Measurements from ENCODE around the gene KDM4D.
A peak's percentile ranks its signal among the peaks of the same experiment; 100 is the strongest.
"Not testable (repeated sequence)": the region's sequence is repeated elsewhere in the genome, so short reads cannot be mapped to it uniquely, and the experiment has no call there.

The KDM4D gene

GRCh38 chr11:94958121-94958696 is 15.3 kb upstream of the KDM4D start:
- DNase-seq (ENCODE audit: low read depth in 2 of 2): no peak

GRCh38 chr11:94959179-94959578 is 14.3 kb upstream of the KDM4D start:
- no peak for DNase-seq (ENCODE audit: low read depth in 2 of 2)

- DNase-seq (ENCODE audit: low read depth in 2 of 2): no peak
Observed at GRCh38 chr11:94960488-94960887, 13.0 kb upstream of the KDM4D start.

- no peak for DNase-seq (ENCODE audit: low read depth in 2 of 2)
Observed at GRCh38 chr11:94961255-94961654, 12.3 kb upstream of the KDM4D start.

GRCh38 chr11:94964934-94965333 is 8.6 kb upstream of the KDM4D start:
- no peak for DNase-seq (ENCODE audit: low read depth in 2 of 2)

GRCh38 chr11:94968334-94968958 is 5.1 kb upstream of the KDM4D start:
- peak in 1 of 2 experiments; percentile 30 for DNase-seq (ENCODE audit: low read depth in 2 of 2)

GRCh38 chr11:94972700-94973098 is 810 bp upstream of the KDM4D start:
- no peak for DNase-seq (ENCODE audit: low read depth in 2 of 2)

GRCh38 chr11:94974178-94974577 is 669 bp downstream of the KDM4D start:
- no peak for DNase-seq (ENCODE audit: low read depth in 2 of 2)

GRCh38 chr11:94975599-94975998 is 2.1 kb downstream of the KDM4D start:
- DNase-seq (ENCODE audit: low read depth in 2 of 2): no peak

DNA sequence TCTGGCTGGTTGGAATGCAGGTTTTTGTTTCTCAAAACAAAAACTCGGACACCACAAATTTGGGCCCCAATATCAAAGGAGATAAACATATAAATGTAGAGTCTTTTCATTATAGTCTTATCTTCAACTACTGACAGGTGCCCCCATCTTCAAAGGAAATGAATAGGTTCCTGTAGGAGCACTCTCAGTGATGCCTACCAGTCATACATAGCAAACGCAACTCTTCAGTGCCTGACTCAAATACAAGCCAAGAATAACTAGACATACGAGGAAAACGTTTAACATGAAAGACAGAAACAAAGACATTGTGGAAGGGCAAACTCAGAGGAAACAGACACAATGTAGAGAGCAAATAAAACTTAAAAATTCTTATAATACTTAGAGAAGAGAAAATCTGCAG is 13.9 kb downstream of the KDM4D start:
- DNase-seq (ENCODE audit: low read depth in 2 of 2): no peak

DNA sequence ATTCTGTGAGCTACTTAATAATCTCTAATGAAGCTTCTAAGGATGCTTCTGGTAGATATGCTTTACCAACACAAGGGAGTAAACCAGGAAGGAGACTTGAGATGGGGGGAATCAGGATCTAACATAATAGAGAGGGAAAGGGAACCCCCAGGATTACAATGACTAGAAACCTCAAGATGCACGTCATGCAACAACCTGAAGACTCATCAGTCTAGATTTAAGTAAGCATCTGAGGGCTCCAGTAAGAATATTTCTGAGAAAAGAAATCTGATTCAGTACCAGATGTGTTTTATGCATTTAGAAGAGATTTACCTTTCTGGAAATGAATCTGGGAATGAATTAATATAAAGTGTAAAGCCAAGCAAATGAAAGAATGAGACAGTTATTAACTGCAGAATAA is 15.2 kb downstream of the KDM4D start:
- DNase-seq (ENCODE audit: low read depth in 2 of 2): no peak

GRCh38 chr11:94993400-94993943 is 20.0 kb downstream of the KDM4D start:
- no peak for DNase-seq (ENCODE audit: low read depth in 2 of 2)

GRCh38 chr11:94997437-94997836 is 23.9 kb downstream of the KDM4D start:
- DNase-seq (ENCODE audit: low read depth in 2 of 2): no peak

- no peak for DNase-seq (ENCODE audit: low read depth in 2 of 2)
Observed at GRCh38 chr11:94998285-94998684, 24.8 kb downstream of the KDM4D start.

DNA sequence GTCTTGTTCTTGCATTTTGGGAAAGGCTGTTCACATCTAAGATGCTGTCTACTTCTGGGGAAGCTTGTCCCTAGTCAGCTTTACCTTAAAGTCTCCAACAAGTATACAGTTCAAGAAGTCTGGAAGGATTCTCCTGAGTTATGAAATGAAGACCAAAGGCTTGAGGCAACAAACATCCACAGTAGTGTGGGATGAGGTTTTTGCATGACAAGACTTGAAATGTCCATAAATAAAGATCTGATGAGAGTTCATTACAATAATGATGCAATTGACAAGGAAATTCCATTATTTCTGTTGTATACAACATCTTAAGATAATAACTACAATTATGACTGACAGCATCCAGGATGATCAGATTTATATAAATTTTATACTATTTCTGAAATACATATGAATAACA is 30.2 kb downstream of the KDM4D start:
- no peak for DNase-seq (ENCODE audit: low read depth in 2 of 2)

GRCh38 chr11:95005642-95006041 is 32.1 kb downstream of the KDM4D start:
- DNase-seq (ENCODE audit: low read depth in 2 of 2): no peak

GRCh38 chr11:95011376-95011775 is 37.9 kb downstream of the KDM4D start:
- no peak for DNase-seq (ENCODE audit: low read depth in 2 of 2)

DNA sequence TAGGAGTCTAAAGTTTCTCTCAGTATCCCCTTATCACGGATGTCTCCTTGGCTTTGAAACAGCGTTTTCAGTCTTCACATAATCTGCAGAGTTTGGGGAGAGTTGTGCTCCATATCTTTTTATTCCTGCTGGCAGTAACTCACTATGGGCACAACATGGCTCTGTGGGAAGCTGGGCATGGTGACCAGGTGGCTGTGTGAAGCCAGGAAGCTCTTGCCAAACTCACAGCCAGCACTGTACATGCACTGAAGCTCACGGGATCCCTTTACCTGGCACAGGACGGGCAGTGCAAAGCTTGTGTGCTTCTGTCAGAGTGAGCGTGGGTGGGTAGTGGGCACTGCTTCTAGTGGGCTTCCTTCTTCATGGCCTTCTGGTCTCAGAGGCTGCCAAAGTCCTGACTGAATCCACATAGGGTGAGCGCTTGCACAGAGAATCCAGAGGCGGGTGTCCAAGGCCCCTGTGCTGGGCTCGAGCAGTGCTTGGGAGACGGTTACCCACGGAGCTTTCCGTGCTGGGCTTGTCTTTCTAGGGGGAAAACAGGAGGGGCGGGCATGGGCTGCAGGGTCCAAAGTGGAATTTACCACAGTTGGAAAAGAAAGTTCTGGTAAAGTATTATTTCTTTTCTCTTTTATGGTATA is 40.8 kb downstream of the KDM4D start:
- DNase-seq (ENCODE audit: low read depth in 2 of 2): no peak

DNA sequence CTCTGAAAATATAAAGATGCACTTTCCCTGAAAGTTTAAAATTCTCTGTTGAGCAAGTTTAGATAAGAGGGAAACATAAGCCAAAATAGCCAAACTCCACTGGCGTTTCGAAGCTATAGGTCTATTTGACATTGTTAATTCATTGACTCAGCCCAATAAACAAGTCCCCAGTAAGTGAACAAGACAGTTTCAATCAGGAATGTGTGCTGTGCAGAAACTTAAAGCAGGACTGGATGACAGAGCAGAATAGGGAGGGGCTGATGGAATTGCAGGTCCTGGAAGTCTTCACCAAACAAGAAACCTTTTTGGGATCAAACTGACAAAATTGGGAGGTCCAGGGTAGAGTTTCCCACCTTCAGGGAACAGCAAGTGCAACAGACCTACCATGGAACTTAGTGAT is 42.6 kb downstream of the KDM4D start:
- DNase-seq (ENCODE audit: low read depth in 2 of 2): no peak

DNA sequence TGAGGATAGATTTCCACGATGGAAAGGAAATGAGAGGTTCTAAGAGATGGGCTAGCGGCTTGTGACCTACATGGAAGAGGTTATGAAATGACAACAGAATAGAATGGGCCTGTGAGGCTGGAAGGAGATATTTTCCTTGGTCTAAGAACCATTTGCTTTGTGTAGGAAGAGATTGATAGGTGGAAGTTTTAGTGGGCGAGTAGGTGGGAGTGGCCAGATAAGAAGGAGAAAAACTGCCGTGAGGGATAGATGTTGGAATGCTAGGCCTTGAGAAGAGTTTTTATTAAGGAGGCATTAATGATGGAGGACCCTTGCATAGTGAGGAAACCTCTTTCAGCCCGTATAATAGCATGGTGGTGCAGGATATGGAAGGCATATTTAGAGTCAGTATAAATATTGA is 48.0 kb downstream of the KDM4D start:
- DNase-seq (ENCODE audit: low read depth in 2 of 2): not testable (repeated sequence)

DNA sequence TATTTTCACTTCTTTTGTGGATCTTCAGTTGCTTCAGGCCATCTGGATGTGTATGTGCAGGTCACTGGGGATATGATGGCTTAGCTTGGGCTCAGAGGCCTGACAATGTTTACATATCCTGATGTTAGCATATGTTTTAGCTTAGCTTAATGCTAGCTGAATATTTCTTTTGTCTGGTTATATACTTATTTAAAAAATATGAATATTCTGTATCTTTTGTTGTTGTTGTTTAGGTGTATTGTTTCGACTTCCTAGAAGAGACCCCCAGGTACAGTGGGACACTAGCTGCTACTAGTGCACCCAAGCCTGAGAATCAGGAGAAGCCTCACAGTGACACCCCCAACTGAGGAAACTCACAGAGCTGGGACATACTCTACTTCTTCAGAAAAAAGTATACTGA is 51.4 kb downstream of the KDM4D start, which contains the start of gene KDM4E:
Gene KDM4E, plus strand, starts transcription at position 301 of the 400 bp plus-strand sequence. CDS start 300 bp downstream, outside the sequence.
- no peak for DNase-seq (ENCODE audit: low read depth in 2 of 2)

- not testable (repeated sequence) for DNase-seq (ENCODE audit: low read depth in 2 of 2)
Observed at GRCh38 chr11:95025594-95025993, 52.1 kb downstream of the KDM4D start.

- no peak for DNase-seq (ENCODE audit: low read depth in 2 of 2)
Observed at GRCh38 chr11:95028357-95028756, 54.8 kb downstream of the KDM4D start.
